Measurements from ENCODE around the gene KIAA1549.
"Not testable (repeated sequence)": the region's sequence is repeated elsewhere in the genome, so short reads cannot be mapped to it uniquely, and the experiment has no call there.

Gene KIAA1549

GRCh38 chr7:138981332-138982203 is at the start of gene KIAA1549:
TSS of gene KIAA1549 (minus strand) at chr7:138981389. CDS start at chr7:138981269, 120 bp downstream.
- peak; percentile 82 for DNase-seq

GRCh38 chr7:139029353-139029752 is 48.2 kb upstream of the KIAA1549 start:
- DNase-seq = no peak

GRCh38 chr7:139026551-139026950 is 45.4 kb upstream of the KIAA1549 start:
- DNase-seq = no peak

- not testable (repeated sequence) for DNase-seq
Measured at GRCh38 chr7:139025861-139026260, 44.7 kb upstream of the KIAA1549 start.

GRCh38 chr7:139023076-139023475 is 41.9 kb upstream of the KIAA1549 start:
- DNase-seq = no peak

GRCh38 chr7:139022286-139022685 is 41.1 kb upstream of the KIAA1549 start:
- DNase-seq = no peak

GRCh38 chr7:139018910-139019309 is 37.7 kb upstream of the KIAA1549 start:
- DNase-seq = no peak

GRCh38 chr7:139016931-139017511 is 35.8 kb upstream of the KIAA1549 start:
- peak; percentile 63 for DNase-seq

- DNase-seq = no peak
Measured at GRCh38 chr7:139011373-139011772, 30.2 kb upstream of the KIAA1549 start.

- DNase-seq = no peak
Measured at GRCh38 chr7:139004321-139005090, 23.3 kb upstream of the KIAA1549 start.

- no peak for DNase-seq
Measured at GRCh38 chr7:138999414-138999813, 18.2 kb upstream of the KIAA1549 start.

GRCh38 chr7:138992052-138992531 is 10.9 kb upstream of the KIAA1549 start:
- no peak for DNase-seq

GRCh38 chr7:138987686-138988085 is 6.5 kb upstream of the KIAA1549 start:
- DNase-seq = no peak

- no peak for DNase-seq
Measured at GRCh38 chr7:138982204-138982623, 1.0 kb upstream of the KIAA1549 start.

GRCh38 chr7:138980563-138981291 is 462 bp downstream of the KIAA1549 start:
- no peak for DNase-seq

GRCh38 chr7:138979988-138980562 is 1.1 kb downstream of the KIAA1549 start:
- DNase-seq = no peak

- DNase-seq = peak; percentile 10
Measured at GRCh38 chr7:138979226-138979979, 1.8 kb downstream of the KIAA1549 start.

- no peak for DNase-seq
Measured at GRCh38 chr7:138978541-138979184, 2.5 kb downstream of the KIAA1549 start.

GRCh38 chr7:138976161-138976560 is 5.0 kb downstream of the KIAA1549 start:
- DNase-seq = not testable (repeated sequence)

GRCh38 chr7:138975343-138976104 is 5.7 kb downstream of the KIAA1549 start:
- DNase-seq = no peak

Data from suppressor macrophage treated with lipopolysaccharide for 4 hours (primary cell).